GM18907 (cell line): ENCODE measurements around the gene TK2.
"Not testable (repeated sequence)": the region's sequence is repeated elsewhere in the genome, so short reads cannot be mapped to it uniquely, and the experiment has no call there.

Experiments
- ATAC-seq: cut with Tn5 transposase; IDR thresholded peaks from one replicate; pipeline ENCODE4 v1.9.1; 2021; ENCODE audit warnings: mild to moderate bottlenecking, moderate library complexity; ENCODE audit not compliant: unreplicated experiment

TK2 gene

DNA sequence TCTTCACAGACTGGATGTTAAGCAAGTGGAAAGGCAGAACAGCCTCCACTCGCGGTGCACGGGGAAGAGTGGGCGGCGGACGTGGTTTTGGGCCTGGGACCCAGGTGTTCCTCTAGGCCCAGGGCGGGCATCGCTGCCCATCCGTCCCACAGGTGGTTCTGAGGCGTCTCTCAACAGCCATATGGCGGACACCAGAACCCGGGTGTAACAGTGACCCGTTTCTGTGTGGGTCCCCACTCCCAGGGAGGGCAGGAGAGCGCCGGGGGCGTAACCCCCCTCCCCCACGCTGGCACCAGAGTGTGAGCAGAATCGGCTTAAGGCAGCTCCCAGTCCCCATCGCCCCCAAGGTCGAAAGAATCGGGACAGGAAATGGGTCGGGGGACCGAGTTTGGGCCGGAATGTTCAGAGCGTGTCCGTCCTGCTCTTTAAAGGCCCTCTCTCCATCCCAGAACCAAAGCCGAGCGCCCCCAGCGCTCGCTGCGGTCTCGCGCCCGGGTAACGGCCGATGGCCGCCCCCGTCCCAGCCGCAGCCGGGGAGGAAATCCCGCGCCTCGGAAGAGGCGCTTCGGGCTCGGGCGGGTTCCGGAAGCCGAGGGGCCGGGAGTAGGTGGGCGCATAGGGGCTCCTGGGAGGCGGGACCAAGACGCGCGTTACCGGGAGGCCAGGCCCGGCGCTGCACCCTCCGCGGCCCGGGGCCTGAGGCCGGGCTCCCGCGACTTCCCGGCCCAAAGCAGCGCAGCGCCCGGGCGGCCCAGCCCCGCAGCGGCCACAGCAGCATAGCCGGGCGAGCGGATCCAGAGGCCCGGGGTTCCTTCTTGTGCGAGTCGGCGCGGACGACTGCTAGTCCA, at the start of gene TK2:
TK2 (minus strand) TSS at position 839 of the 848 bp plus-strand sequence; CDS start at position 778, 61 bp downstream.
- no peak for ATAC-seq

DNA sequence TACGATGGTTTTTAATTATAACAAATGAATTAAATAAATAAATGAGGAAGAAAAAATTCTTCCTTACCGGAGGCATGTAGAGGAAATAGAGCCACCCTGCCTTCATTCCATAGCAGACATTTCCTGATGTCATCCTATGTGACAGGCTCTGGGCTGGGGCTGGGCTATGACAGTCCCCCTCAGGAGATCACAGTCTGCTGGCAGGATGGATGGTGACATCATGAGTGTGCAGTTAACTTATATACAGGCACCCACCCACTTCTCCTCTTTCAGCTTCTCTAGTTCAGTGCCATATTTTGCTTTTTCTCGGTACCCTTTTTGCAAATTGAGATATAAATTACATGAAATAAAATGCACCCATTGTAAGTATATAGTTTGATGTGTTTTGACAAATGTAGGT, 48.2 kb upstream of the TK2 start:
- ATAC-seq: no peak

DNA sequence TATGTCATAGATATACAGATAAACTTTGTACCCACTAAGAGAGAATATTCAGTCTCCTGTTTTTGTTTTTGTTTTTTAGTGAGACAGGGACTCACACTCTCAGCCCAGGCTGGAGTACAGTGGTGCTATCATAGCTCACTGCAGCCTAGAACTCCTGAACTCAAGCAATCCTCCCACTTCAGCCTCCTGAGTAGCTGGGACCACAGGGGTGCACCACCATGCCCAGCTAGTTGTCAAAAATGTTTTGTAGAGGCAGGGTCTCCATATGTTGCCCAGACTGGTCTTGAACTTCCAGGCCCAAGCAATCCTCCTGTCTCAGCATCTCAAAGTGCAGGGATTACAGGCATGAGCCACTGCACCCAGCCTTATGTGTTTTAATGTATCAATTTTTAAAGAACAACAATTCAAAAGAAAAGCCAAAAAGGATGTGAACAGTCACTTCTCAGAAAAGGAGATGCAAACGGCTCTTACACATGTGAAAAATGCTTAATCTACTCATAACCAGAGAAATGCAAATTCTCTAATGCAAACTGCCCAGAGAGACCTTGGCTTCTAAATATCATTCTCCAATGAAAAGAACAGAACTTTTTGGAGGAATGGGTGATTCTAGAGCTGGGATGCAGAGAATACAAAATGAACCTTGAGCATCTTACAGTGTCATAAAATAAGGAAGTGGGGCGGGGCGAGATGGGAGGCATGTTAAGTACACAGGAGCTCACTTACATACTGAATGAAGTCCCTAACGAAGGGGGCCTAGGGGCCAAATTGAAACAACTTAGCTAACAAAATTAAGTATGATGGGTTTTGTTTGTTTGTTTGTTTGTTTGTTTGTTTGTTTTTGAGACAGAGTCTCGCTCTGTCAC, 47.3 kb upstream of the TK2 start:
- ATAC-seq: no peak

DNA sequence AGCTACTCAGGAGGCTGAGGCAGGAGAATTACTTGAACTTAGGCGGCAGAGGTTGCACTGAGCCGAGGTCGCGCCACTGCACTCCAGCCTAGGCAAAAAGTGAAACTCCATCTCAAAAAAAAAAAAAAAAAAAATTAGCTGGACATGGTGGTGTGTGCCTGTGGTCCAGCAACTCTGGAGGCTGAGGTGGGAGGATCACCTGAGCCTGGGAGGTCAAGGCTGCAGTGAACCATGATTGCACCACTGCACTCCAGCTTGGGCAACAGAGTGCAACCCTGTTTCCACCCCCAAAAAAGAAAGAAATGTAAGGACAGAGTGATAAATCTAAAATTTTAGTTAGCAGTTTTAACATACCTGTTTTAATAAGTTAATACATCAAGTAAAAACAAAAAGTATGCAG, 46.6 kb upstream of the TK2 start:
- ATAC-seq: not testable (repeated sequence)

DNA sequence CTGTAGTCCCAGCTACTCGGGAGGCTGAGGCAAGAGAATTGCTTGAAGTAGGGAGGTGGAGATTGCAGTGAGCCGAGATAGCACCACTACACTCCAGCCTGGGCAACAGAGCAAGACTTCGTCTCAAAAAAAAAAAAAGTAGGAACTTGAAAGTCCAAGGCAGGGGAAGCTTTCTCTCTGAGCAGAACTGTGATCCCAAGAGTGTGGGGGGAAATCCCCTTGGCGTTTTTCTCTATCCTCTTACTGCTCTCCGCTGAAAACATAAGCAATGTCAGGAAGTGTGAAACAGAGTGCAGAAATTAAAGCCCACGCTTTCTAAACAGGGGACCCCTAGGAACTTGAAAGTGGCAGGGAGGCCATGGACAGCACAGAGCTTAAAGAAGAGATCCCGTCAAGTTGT, 44.8 kb upstream of the TK2 start:
- ATAC-seq: no peak

DNA sequence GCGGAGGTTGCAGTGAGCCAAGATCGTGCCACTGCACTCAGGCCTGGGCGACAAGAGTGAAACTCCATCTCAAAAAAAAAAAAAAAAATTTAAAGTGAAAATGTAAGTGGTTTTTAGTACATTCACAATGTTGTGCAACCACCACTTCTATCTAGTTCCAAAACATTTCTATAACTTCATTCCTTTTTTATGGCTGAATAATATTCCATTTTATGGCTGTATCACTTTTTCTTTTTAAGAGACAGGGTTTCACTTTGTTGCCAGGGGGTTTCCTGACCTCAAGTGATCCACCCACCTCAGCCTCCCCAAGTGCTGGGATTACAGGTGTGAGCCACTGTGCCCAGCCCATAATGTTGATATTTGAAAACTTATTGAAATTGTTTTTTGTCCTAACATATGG, 42.9 kb upstream of the TK2 start:
- no peak for ATAC-seq

DNA sequence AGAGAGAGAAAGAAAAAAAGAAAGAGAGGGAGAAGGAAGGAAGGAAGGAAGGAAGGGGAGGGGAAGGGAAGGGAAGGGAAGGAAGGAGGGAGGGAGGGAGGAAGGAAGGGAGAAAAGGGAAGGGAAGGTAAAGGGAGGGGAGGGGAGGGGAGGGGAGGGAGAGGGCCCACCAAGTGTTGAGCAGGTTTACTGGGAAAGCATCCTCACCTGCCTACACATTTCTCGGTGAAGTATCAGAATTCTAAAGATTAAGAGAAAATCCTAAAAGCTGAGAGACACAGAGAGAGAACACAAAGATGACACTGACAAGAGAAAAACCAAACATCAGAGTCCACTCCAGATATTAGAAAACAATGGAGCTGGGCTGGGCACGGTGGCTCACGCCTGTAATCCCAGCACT, 42.3 kb upstream of the TK2 start:
- no peak for ATAC-seq

DNA sequence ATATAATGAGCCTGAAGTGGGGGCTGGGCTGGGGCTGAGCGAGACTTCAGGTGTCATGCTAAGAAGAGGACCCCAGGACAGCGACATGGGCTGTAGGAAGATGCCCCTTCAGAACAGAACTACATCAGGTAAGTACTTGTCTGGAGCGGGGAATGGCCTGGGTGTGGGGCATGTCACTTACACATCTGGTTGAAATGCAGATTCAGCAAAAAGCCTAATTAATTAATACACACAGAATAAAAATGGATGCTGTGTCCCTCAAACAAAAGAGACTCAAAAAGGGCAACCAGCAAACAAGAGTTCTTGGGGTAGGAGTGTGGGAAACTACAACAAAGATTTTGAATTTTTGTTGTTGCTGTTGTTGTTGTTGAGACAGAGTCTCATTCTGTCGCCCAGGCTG, 41.1 kb upstream of the TK2 start:
- no peak for ATAC-seq

DNA sequence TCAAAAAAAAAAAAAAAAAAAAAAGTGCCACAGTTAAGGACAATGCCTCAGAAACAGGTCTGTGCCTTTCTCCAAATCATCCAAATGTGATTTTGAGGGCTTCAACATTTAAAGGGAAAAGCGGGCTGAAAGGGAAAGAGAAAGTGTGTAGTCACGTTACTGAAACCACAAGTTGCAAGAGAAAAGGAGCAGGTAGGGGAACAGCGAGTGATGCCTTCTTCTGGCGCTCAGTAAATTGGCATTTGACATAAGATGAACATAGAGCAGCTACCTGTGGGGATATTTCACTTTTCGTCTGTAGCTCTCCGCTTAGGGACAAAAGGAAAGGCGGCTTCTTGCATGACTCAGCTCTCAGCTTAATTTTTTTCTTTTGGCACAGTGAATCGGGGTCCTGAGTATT, 40.4 kb upstream of the TK2 start:
- ATAC-seq: no peak

DNA sequence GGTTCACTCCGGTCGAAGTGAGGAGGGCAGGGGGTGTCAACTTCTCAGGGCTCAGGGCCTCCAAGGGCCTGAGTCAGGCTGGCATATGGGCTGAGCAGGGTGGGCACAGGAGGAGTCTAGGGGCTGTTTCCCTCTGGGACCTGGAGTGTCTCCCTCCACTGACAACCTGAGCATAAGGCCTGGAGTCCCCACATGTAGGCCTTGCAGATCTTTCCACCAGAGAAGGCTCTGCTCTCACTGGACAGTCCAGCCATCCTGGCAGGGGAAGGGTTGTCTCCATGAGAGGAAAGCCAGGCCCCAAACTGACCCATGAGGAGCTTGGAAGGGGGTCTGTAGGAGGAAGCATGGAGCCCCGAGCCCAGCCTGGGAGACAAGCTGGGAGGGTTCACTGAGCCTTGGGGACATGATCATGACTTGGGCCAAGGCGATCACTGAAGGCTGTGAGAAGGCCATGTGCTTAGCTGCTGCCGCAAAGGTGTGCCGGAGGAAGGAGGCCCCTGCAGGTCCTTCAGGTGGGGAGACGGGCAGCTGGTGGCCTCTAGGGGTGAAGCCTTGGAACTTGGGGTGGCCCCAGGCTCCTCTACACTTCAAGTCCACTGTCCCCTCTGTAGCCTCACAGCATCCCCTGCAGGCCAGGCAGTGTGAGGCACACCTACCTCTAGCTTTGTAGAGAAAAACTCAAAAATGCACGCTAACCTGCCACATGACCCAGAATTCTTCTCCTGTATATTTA, 39.2 kb upstream of the TK2 start:
- no peak for ATAC-seq

DNA sequence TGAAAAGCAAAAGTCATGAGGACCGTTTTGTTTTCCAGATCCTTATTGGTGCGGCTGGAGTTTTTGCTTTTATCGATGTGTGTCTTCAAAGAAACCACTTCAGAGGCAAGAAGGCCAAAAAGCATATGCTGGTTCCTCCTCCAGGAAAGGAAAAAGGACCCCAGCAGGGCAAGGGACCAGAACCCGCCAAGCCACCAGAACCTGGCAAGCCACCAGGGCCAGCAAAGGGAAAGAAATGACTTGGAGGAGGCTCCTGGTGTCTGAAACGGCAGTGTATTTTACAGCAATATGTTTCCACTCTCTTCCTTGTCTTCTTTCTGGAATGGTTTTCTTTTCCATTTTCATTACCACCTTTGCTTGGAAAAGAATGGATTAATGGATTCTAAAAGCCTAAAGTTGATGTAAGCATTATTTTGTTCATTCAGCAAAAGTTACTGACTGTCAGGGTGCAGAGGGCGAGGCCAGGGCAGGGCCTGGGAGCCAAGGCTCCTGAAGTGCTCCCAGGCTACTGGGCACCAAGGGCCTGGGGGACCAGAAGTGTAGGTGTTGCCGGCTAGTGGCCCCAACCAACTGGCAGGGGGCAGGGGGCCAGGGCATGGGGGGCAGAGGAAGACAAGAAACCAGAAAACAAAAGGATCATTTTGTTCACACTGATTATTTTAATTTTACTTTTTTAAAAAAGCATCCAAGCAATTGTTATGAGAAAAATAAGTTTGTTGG, 38.1 kb upstream of the TK2 start:
- ATAC-seq: no peak

DNA sequence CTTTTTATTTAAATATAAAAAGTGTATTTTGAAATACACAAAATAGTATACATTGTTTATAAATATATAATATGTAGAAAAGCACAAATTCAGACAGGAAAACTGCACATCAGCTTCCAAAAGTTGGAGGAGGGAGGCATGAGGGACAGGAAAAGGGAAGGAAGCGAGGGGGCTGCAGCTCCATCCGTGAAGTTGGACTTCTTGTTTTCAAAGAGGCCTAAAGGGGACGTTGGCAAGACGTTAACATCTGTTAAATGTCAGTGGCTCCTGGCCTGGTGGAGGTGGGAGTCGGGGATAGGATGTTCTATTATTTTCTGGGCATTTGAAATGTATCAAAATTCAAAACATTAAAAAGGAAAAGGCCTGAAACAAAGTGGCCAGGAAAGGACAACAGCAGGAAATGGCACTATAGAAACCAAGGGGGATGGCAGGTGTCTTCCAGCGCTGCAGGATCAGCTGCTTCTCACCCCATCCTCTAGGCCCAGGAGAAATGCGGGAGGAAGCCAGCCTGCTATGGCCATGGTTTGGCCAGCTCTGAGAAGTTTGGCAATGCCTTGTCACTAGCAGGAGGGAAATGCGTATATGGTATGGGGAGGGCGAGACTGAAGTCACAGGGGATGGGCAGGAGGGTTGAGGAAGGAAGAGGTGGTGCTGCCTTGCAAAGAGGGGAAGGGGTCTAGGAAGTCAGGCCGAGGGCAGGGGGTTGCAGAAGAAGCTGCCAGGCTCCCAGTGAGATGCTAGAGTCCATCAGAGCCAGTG, 35.7 kb upstream of the TK2 start:
- ATAC-seq: no peak

DNA sequence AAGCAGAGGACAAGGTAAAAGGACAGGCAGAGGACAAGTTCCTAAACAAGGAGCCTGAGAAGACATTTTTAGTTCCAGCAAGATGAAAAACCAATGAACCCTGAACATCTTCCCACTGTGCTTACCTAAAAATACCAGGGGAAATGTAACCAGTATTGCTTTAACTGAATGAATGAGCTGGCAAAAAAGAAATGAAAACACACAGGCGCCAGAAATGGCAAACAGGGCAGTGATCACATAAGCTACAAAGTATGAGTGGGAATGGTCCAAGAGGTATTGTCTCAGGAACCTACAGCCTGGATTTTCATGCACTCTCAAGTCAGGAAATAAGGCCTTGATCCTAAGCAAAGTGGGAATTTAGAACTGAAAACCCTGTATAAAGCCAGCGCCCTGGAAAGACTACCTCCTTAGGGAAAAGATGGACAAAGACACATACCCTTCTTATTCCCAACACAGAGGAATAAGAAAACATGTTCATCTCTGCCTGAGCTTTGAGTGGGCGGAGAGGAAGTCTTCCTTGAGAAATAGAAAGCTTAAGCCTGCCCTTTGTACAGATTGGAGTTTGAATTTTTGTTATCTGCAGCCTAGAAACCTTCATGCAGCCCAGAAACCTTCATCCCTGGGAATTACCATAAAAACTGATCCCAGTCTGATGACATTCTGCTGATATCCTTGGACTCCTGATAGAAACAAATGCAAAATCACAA, 31.5 kb upstream of the TK2 start:
- ATAC-seq: no peak

DNA sequence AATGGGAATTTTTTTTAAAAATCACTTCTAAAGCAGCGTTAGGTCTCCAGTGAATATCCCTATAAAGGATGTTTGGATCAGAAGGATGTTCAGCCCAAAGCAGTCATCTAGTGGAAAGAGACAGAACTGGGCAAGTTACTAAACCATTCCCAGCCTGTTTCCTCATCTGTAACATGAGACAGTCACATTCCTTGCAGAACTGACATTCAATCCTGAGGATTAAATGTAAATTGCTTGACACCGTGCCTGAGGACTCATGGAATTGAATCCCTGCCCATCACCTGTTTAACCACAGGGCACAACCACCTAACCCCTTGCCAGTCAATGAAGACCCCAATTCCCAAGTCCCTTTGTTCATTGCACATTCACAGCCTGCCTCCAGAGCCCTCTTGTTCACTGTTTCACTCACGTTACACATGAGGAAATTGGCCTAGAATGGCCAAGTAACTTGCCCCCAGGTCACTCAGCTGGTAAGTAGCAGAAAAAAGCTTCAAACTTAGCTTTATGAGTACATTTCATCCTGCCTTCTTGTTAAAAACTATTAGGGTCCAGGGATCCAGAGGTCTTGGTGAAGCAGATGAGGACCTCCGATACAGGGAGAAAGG, 30.8 kb upstream of the TK2 start:
- no peak for ATAC-seq

DNA sequence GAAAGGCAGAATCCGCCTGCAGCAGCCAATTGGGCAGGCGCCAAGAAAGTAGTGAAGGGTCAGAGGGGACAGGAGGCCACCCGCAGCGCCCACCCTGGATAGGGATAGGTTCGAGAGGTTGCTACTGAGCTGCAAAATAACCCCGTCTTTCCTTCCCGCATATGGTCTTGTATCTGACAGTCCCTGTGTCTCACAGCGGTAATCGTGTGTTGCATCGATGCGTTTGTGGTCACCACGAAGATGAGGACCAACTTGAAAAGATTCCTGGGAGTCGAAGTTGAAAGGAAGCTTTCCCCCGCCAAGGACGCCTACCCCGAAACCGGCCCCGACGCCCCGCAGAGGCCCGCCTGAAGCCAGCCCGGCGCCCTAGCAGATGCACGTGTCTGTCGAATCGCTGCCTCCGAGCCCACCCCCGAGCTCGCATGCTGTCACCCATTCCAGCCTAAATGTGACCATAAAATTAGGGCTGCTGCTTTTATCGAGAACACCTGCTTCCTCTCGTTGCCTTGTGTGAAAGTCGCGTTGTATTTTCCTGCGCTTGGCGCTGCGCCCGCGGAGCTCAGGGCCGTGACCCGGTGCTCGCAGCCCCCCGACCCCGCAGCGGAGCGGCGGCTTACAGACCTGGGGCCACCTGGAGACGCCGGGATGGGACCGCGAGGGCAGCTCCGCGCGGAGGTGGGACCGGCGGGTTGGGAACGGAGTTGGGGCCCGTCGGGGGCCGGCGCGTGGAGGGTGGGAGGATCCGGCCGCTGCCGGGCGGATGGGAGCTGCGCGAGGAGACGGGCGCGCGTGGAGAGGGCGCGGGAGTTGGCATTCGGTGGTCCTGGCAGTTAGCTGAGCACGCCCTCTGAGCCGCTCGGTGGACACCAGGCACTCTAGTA, 29.0 kb upstream of the TK2 start, which contains the start of gene CMTM2:
CMTM2 (plus strand) TSS at position 813 of the 881 bp plus-strand sequence. CDS start 145 bp downstream, outside the sequence.
- ATAC-seq: no peak

DNA sequence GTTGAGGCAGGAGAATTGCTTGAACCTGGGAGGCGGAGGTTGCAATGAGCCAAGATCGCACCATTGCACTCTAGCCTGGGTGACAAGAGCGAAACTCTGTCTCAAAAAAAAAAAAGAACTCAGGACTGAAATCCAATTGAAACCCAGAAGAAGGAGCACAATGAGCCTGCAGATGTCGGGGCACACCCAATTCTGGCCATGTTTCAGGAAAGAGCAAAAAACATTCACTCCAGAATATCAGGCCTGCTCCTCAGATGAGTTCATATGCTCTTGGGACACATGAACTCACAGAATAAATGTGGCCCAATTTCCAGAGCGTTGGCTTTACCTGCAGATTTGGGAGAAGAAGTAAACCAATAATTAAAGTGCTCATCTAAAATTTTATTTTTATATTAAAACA, 26.4 kb upstream of the TK2 start:
- no peak for ATAC-seq

DNA sequence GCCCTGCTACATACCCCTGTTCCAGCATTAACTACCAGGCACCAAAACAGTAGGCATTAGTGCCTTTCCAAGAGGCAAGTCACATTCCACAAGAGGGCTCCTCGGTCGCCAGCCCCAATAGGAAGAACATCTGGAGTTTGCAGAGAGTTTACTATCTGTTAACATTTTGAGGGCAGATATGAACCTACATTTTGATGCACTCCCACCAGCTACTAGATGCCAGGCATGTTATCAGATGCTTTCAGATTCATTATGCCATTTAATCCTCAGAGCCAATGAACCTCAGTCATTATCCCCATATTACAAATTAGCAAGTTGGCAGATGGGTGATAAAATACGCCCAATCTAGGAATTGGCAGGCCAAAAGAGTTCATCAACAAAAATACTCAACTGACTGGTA, 25.1 kb upstream of the TK2 start:
- no peak for ATAC-seq

DNA sequence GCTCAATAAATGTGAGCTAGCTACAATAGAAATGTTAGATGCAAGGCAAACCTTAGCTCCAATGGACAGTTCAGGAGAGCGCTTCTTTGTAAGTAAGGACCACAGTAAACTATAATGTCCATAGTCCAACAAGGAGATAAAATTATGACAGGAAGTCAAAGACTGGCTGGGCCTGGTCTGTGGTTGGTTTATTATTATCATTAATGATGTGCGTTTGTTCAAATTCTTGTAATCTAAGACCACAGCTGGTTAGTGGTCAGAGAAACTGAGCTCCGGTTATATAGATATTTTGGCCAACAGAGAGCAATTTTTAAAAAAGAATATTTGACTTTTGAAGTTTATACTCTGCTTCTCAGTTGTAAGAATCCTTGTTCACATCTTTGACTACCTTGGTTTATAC, 24.6 kb upstream of the TK2 start:
- no peak for ATAC-seq
